ENCODE data around the gene KCNH6. TPM values are rescaled to one million over a fixed set of nuclear protein-coding genes. Genes with fewer than 3 reads are reported as not detected.

The KCNH6 gene
- polyA plus RNA-seq, 3 donors = not detected

DNA sequence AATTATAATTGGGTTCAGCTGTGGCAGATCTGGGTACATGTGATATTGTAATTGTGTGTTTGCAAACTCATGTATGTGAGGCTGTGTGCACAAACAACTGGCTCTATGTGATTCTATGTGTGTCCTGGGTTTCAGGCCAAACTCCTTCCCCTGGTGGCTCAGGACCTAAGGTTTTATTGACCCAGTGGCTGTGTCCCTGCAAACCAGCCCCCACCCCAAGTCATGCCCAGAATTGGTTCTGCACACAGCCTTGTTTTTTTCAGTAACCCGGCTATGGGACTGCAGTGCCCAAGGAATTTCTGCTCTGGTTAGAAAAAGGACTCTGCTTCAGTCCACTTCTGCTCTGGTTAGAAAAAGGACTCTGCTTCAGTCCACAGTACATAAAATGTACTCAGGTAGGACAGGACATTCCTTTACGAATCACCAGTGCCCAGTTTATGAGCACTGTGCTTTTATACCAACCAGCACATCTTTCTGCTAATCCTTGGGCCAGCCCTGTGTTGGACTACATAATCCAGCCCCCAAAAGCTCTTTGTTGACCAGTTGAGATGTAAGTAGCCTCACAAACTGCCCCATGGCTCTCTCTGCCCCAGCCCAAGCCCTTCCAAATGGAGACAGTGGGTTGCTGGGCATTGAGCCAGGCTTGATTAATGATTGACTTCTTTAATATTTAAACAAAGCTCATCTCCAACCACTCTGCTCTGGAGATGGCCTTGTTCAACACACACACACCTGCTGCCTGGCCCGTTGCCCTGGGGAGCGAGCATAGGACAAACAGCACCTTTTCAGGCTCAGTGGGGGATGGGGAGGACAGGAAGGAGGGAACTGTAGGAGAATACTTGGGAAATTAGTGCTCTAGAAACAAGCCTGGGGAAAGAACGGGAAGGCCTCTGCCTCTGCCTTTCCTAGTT lies 2.9 kb upstream of the KCNH6 start:
- DNase-seq = no peak
- Mint-ChIP-seq H3K27ac (no peak overlapping the region), H3K36me3 (no peaks in the 10 kb centered on the region), H3K4me1 (peaks cover 2% of the 10 kb centered on the region), H3K27me3 (ENCODE audit: low read depth in 3 of 3) (peaks cover 21 to 40% (median 23%) of the 10 kb centered on the region in 3 donors), H3K9me3 (peaks cover 0 to 5% (median 3%) of the 10 kb centered on the region in 7 donors), H3K4me3 (no peak overlapping the region)
- H2AFZ ChIP-seq (ENCODE audit: insufficient read depth, low read depth, low read length, poor library complexity, severe bottlenecking) = no peak overlapping the region
- H3K79me2 ChIP-seq (ENCODE audit: insufficient read depth, low read length) = no peaks in the 10 kb centered on the region
- H3K4me2 ChIP-seq (replicated peaks; ENCODE audit: extremely low read depth, low read length, poor library complexity, severe bottlenecking) = no peak overlapping the region
- H3K9me3 ChIP-seq (replicated peaks in 1 of 2; ENCODE audit: control insufficient read depth in 1 of 2, insufficient read depth in 1 of 2, low read length in 2 of 2) = no peaks in the 10 kb centered on the region
- H3K36me3 ChIP-seq (replicated peaks in 1 of 2; ENCODE audit: control insufficient read depth in 1 of 2, insufficient read depth in 2 of 2, low read length in 2 of 2) = no peaks in the 10 kb centered on the region
- H3K4me1 ChIP-seq (ENCODE audit: control insufficient read depth in 1 of 2, insufficient read depth in 2 of 2, low read length in 2 of 2) = no peaks in the 10 kb centered on the region
- H3K27me3 ChIP-seq (ENCODE audit: control insufficient read depth in 2 of 2, insufficient read depth in 2 of 2, low read length in 2 of 2) = peaks cover 0 to 20% of the 10 kb centered on the region in 2 donors
- no peak overlapping the region for H3K27ac ChIP-seq (ENCODE audit: low read depth in 1 of 2, low read length in 2 of 2)
- 85% methylated on average over 3 of the region's 5 CpGs for WGBS (ENCODE audit: insufficient coverage)
- no peaks in the 10 kb centered on the region for H4K20me1 ChIP-seq (ENCODE audit: insufficient read depth, low read length)
- TF ChIP-seq, protein P1, sequence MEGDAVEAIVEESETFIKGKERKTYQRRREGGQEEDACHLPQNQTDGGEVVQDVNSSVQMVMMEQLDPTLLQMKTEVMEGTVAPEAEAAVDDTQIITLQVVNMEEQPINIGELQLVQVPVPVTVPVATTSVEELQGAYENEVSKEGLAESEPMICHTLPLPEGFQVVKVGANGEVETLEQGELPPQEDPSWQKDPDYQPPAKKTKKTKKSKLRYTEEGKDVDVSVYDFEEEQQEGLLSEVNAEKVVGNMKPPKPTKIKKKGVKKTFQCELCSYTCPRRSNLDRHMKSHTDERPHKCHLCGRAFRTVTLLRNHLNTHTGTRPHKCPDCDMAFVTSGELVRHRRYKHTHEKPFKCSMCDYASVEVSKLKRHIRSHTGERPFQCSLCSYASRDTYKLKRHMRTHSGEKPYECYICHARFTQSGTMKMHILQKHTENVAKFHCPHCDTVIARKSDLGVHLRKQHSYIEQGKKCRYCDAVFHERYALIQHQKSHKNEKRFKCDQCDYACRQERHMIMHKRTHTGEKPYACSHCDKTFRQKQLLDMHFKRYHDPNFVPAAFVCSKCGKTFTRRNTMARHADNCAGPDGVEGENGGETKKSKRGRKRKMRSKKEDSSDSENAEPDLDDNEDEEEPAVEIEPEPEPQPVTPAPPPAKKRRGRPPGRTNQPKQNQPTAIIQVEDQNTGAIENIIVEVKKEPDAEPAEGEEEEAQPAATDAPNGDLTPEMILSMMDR (IDR thresholded peaks at IDR 0.05) = no peak
- intact Hi-C loops (cut with micrococcal nuclease) = no loop called here
- no peak overlapping the region for H3K4me3 ChIP-seq (replicated peaks in 1 of 3; ENCODE audit: low read depth in 2 of 3, low read length in 3 of 3)
- no peak overlapping the region for H3K9ac ChIP-seq (ENCODE audit: insufficient read depth, low read length, poor library complexity, severe bottlenecking)

DNA sequence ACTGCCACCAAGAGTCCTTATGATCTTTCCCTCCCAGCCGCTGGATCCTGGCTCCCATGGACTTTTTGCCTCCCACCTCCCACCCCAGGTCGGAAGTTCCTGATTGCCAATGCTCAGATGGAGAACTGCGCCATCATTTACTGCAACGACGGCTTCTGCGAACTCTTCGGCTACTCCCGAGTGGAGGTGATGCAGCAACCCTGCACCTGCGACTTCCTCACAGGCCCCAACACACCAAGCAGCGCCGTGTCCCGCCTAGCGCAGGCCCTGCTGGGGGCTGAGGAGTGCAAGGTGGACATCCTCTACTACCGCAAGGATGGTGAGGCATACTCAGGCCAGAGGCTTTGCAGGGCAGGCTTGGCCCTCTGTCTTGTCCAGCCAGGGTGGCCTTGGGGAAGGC lies 893 bp downstream of the KCNH6 start:
- Mint-ChIP-seq H3K27me3 (ENCODE audit: low read depth in 3 of 3) (peaks cover 19 to 37% (median 29%) of the 10 kb centered on the region in 3 donors), H3K4me1 (peaks cover 2% of the 10 kb centered on the region), H3K27ac (no peak overlapping the region), H3K9me3 (peaks cover 0 to 5% (median 3%) of the 10 kb centered on the region in 7 donors), H3K36me3 (no peaks in the 10 kb centered on the region), H3K4me3 (peak overlapping the region in 1 of 2 donors; percentile 77)
- Histone ChIP-seq H3K9me3 (replicated peaks in 1 of 2; ENCODE audit: control insufficient read depth in 1 of 2, insufficient read depth in 1 of 2, low read length in 2 of 2) (no peaks in the 10 kb centered on the region), H3K27ac (ENCODE audit: low read depth in 1 of 2, low read length in 2 of 2) (no peak overlapping the region), H4K20me1 (ENCODE audit: insufficient read depth, low read length) (no peaks in the 10 kb centered on the region), H3K36me3 (replicated peaks in 1 of 2; ENCODE audit: control insufficient read depth in 1 of 2, insufficient read depth in 2 of 2, low read length in 2 of 2) (no peaks in the 10 kb centered on the region), H3K4me1 (ENCODE audit: control insufficient read depth in 1 of 2, insufficient read depth in 2 of 2, low read length in 2 of 2) (no peaks in the 10 kb centered on the region), H3K79me2 (ENCODE audit: insufficient read depth, low read length) (no peaks in the 10 kb centered on the region), H3K4me2 (replicated peaks; ENCODE audit: extremely low read depth, low read length, poor library complexity, severe bottlenecking) (no peak overlapping the region), H3K4me3 (replicated peaks in 1 of 3; ENCODE audit: low read depth in 2 of 3, low read length in 3 of 3) (no peak overlapping the region), H3K27me3 (ENCODE audit: control insufficient read depth in 2 of 2, insufficient read depth in 2 of 2, low read length in 2 of 2) (peaks cover 0 to 24% of the 10 kb centered on the region in 2 donors), H3K9ac (ENCODE audit: insufficient read depth, low read length, poor library complexity, severe bottlenecking) (no peak overlapping the region), H2AFZ (ENCODE audit: insufficient read depth, low read depth, low read length, poor library complexity, severe bottlenecking) (no peak overlapping the region)
- WGBS (ENCODE audit: insufficient coverage) = 100% methylated on average over 4 of the region's 14 CpGs
- DNase-seq = no peak
- TF ChIP-seq, protein P1 (IDR thresholded peaks at IDR 0.05) = no peak
- intact Hi-C loops (cut with micrococcal nuclease) = no loop called here

Measured in CD14-positive monocyte (primary cell).